Measurements from ENCODE around the gene NMRK1. TPM values are rescaled to one million over a fixed set of nuclear protein-coding genes. Genes with fewer than 3 reads are reported as not detected.

Gene NMRK1
- total RNA-seq, 4 donors from 2014 or later: 20.8 to 53.8 (median 28.1) TPM

GRCh38 chr9:75081632-75082031 is 6.3 kb downstream of the NMRK1 start:
- H3K27me3 ChIP-seq: no peaks in the 10 kb centered on the region
- TF ChIP-seq POLR2A (IDR thresholded peaks at IDR 0.05): no peak
- TF ChIP-seq CTCF (IDR thresholded peaks at IDR 0.05): no peak
- DNase-seq: no peak
- intact Hi-C loops (cut with DNase I): loop anchor here (10.0 kb wide), 1 partner anchor 57 kb away; the partner anchor contains the start of gene CARNMT1
- peaks cover 15 to 26% of the 10 kb centered on the region in 2 donors for H3K4me1 ChIP-seq
- H3K9me3 ChIP-seq: no peaks in the 10 kb centered on the region
- 1 to 95% methylated on average over 2 of the region's 2 CpGs for WGBS, 2 donors
- H3K4me3 ChIP-seq (replicated peaks in 1 of 3): no peak overlapping the region
- no peak overlapping the region for H3K27ac ChIP-seq
- peaks cover 5 to 6% of the 10 kb centered on the region in 2 donors for H3K36me3 ChIP-seq

GRCh38 chr9:75072895-75073294 is 15.1 kb downstream of the NMRK1 start:
- no peaks in the 10 kb centered on the region for H3K36me3 ChIP-seq
- H3K27ac ChIP-seq: no peak overlapping the region
- no peak overlapping the region for H3K4me3 ChIP-seq (replicated peaks in 1 of 3)
- TF ChIP-seq POLR2A (IDR thresholded peaks at IDR 0.05) (no peak), CTCF (IDR thresholded peaks at IDR 0.05) (no peak)
- no peak for DNase-seq
- 95 to 99% methylated on average over 3 to 4 of the region's 4 CpGs for WGBS, 2 donors
- H3K4me1 ChIP-seq: peaks cover 0 to 6% of the 10 kb centered on the region in 2 donors
- H3K27me3 ChIP-seq: no peaks in the 10 kb centered on the region
- no peaks in the 10 kb centered on the region for H3K9me3 ChIP-seq
- intact Hi-C loops (cut with DNase I): no loop called here

- Histone ChIP-seq H3K27me3 (no peaks in the 10 kb centered on the region), H3K27ac (no peak overlapping the region), H3K9me3 (no peaks in the 10 kb centered on the region), H3K4me1 (peaks cover 0 to 6% of the 10 kb centered on the region in 2 donors), H3K36me3 (no peaks in the 10 kb centered on the region), H3K4me3 (replicated peaks in 1 of 3) (no peak overlapping the region)
- intact Hi-C loops (cut with DNase I): no loop called here
- no peak for TF ChIP-seq CTCF (IDR thresholded peaks at IDR 0.05)
- no peak for TF ChIP-seq POLR2A (IDR thresholded peaks at IDR 0.05)
- WGBS, 2 donors: 82 to 88% methylated on average over 5 of the region's 5 CpGs
- DNase-seq: peak; percentile 28 to 35
Measured at GRCh38 chr9:75071530-75072122, 16.3 kb downstream of the NMRK1 start.

GRCh38 chr9:75069171-75069570 is 18.8 kb downstream of the NMRK1 start:
- no peak for TF ChIP-seq POLR2A (IDR thresholded peaks at IDR 0.05)
- TF ChIP-seq CTCF (IDR thresholded peaks at IDR 0.05): no peak
- Histone ChIP-seq H3K4me1 (peaks cover 0 to 6% of the 10 kb centered on the region in 2 donors), H3K36me3 (peaks cover 0 to 12% of the 10 kb centered on the region in 2 donors), H3K4me3 (replicated peaks in 1 of 3) (no peak overlapping the region), H3K9me3 (no peaks in the 10 kb centered on the region), H3K27me3 (no peaks in the 10 kb centered on the region), H3K27ac (no peak overlapping the region)
- intact Hi-C loops (cut with DNase I): no loop called here
- WGBS, 2 donors: 48 to 94% methylated on average over 2 of the region's 2 CpGs
- no peak for DNase-seq

GRCh38 chr9:75067894-75068293 is 20.1 kb downstream of the NMRK1 start:
- DNase-seq: no peak
- H3K4me1 ChIP-seq: peaks cover 0 to 6% of the 10 kb centered on the region in 2 donors
- intact Hi-C loops (cut with DNase I): no loop called here
- no peak overlapping the region for H3K4me3 ChIP-seq (replicated peaks in 1 of 3)
- no peaks in the 10 kb centered on the region for H3K27me3 ChIP-seq
- 75 to 99% methylated on average over 4 of the region's 4 CpGs for WGBS, 2 donors
- no peak overlapping the region for H3K27ac ChIP-seq
- TF ChIP-seq CTCF (IDR thresholded peaks at IDR 0.05) (no peak), POLR2A (IDR thresholded peaks at IDR 0.05) (no peak)
- no peaks in the 10 kb centered on the region for H3K9me3 ChIP-seq
- peaks cover 0 to 12% of the 10 kb centered on the region in 2 donors for H3K36me3 ChIP-seq
